Stimulated activated CD8-positive, alpha-beta memory T cell treated with anti-CD3 and anti-CD28 coated beads, Interleukin-4, amount 100 ng/mL, for 48 hours (primary cell): ENCODE measurements around the gene EGFR.

Experiments used
- DNase-seq: peaks from one replicate; pipeline ENCODE4 v3.0.0-alpha.2; 2020

Gene EGFR

DNA sequence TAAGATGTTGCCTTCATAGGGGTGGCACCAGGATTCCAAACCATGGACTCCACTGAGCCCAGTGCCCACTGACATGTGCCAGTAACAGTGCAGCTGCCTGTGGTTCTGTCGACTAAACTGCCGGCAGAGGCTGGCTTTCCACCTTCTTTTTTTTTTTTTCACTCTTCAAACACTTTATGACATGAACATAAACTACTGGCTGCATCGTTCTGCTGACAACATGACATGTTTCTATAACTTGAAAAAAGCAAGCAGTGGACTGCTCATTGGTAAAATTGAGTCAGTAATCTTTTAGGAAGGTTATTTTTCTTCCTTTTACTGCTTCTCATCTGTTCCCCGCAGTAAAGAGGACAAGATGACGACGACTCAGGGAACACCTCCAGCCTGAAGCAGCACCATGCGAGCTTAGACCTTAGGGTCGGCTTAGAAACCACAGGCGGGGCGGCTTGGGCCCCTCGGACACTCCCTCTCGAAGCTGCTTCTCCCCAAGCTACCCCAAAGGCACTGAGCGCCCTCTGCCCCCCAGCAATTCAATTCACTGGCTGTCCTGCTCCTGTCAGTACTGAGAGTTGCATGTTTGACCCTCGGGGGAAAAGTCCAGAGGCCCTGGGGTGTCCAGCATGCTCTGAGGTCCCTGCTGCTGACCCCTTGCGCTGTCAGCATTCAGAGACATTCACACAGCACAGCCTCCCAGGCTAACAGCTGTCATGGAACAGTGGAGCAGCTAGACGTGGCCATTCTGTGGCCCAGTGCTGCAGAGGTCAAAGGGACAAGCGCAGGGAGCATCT is 112.5 kb downstream of the EGFR start:
- DNase-seq = no peak

DNA sequence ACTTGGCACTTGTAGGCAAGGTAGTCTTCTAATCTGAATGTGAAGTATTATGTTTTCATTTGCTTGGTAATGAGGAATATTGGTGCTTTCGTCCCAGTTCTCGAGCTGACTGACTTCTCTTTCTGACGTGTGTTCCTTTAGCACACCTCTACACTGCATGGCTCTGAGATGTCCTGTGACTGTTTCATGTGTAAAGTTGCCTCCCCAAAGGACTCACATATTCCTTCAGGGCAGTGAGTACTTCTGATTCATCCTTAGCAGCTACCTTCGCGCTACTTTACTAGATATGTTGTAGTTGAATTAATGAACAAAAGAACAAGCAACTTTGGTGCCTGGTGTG is 113.7 kb downstream of the EGFR start:
- DNase-seq = no peak

DNA sequence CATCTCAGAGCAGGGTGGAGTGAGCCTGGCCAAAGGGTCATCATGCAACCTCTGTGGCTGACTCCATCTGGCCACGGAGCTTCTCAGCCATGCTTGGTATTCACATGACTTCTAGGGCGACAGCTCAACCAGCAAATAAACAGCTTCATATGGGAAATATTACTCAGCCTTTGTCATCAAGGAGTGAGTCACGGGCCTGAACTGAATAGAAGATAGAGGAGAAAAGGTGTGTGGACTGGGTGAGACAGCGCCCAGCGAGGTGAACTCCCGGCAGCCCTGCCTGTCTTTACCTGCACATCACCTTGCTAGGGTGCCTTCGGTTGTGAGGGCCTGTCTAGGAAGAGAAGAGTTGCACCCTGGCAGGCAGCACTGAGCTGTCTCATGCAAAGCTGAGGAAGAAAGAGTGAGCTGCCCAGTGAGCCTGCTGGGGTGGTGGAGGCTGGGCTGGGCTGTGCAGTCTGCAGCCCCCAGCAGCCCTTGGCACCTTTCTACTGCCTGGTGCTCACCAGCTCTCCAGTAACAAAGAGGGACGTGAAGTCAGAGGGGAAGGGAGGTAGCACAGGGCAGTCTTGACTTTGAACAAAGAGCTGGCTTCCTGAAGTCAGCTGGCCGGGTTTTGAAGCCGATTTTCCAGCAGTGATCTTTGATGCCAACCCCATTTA is 114.2 kb downstream of the EGFR start:
- DNase-seq = peak; percentile 30

DNA sequence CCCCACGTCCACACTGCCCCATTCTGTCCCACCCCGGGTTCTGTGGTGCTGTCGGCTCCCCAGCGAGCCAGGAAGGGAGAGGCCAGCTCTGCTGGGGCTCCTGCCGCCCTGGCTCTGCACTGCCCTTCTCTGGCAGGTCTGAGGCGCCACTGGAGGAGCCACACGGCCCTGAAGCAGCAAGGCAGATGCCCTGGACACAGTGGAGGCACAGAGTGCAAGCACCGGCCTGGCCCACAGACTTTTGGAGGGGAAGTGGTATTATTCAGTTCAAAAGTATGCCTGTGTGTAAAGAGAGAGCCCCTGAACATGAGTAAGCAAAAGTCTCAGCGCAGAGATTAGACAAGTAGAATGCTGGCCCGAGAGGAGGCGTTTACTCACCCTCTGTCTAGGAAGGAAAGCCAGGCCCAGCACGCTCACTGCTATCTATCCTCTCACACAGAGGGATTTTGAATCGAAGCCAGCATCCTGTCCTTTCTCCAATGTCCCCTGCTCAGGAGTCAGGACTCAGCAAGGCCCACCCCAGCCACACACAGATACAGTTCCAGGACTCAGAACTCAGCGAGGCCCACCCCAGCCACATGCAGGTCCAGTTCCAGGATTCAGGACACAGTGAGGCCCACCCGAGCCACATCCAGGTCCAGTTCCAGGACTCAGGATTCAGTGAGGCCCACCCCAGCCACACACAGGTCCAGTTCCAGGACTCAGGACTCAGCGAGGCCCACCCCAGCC is 115.0 kb downstream of the EGFR start:
- DNase-seq = no peak

DNA sequence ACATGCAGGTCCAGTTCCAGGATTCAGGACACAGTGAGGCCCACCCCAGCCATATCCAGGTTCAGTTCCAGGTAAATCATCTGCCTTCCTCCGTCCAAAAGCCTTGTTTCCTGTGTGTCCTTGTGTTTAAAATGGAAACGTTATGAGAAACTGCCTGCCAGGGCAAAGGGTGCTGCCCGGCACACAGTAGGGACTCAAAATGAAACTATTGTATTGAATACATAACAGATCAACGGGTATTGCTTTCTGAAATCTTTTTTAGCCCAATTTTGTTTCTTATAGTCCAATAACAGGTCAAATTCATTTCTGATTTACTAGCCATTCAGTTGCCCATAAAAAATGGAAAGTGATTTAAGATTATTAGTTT is 115.5 kb downstream of the EGFR start:
- DNase-seq = no peak

DNA sequence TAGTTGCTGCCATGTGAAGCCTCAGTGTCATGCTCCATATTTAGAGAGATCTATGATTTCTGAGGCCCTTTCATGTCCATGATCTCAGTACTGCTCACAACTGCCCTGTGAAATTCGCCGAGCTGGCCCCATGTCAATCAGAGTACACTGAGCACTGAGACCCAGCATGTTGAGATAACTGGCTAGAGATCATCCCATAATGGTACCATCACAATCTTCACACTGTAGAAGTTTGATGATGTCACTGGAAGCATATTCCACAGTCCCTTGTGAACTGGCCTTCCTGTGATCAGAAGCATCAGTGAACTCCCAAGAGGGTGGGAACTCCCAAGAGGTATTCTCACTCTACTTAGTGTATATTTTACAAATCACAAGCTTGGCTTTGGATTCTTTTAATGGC is 116.0 kb downstream of the EGFR start:
- no peak for DNase-seq

DNA sequence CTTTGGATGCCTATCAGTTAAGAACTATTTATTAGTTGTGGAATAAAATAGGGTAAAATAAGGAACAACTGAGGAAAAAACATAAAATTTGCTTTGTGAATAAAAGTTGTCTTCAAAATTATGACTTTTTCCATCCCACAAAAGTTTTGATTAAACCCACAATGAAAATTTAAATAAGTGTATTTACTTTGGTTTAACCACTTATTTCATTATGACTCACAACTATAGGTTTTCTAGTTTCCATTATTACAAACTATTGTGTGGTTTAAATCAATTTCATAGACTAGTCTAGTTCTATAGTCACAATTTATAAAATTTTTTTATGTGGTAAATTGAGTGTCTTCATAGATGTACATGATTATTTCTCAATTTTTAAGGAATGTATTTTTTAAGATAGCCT is 116.6 kb downstream of the EGFR start:
- no peak for DNase-seq

DNA sequence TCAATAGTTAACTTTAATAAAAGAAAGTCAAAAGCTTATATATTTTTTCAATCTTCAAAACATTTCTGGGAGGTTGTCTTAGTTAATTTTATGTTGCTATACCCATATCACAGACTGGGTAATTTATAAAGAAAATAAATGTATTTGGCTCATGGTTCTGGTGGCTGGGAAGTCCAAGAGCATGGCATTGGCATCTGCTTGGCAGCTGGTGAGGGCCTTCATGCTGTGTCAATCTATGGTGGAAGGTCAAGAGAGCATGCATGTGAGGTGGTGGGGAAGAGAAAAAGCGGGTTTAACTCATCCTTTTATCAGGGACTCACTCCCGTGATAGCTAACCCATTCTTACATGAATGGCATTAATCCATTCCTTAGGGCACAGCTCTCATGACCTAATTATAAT is 119.8 kb downstream of the EGFR start:
- DNase-seq = no peak

DNA sequence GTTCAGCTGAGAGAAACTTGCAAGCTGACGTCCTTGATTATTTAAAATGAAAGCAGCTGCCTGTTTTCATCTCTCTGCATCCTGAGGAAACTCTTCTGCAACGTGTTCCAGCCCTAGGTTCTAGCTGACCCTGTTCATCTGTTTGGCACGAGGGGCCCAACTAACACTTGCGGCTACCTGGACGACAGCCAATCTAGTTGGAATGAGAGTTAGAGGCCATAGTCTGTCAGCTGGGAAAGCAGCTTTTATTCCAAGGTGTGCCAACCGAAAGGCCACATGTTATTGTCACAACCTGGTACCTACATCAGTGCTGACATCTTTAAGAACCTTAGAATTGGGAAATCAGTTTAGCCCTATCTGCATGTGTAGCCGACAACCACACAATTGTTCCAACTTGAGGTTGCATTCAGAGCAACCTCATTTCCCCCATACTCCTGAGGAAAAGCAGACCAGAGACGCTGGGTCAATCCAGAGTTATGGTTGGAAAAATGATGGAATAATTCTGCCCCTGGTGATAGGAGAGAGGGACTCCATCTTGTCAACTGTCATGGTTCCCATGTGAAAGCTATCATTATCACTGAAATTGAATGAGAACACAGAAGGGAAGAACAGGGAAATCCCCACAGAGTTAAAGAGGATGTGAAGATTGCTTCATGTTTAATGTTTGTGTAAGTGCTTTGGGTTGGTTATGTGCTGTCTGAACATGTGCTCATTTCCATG is 121.6 kb downstream of the EGFR start:
- DNase-seq = no peak

DNA sequence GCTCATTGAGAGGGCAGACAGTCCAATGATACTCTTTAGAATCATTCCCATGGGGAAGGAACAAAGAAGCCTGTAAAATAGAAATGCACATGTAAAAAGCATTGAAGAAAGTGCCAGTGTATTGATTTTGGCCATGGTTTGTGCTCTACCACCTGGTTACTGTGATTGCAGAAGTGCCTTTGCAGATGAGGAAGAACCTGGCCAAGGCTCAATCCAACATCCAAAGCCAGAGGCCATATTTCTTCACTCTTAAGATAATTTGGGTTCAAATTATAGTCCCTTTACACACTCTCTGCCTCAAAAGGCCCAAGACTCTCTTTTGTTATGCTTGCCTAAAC is 122.1 kb downstream of the EGFR start:
- no peak for DNase-seq

DNA sequence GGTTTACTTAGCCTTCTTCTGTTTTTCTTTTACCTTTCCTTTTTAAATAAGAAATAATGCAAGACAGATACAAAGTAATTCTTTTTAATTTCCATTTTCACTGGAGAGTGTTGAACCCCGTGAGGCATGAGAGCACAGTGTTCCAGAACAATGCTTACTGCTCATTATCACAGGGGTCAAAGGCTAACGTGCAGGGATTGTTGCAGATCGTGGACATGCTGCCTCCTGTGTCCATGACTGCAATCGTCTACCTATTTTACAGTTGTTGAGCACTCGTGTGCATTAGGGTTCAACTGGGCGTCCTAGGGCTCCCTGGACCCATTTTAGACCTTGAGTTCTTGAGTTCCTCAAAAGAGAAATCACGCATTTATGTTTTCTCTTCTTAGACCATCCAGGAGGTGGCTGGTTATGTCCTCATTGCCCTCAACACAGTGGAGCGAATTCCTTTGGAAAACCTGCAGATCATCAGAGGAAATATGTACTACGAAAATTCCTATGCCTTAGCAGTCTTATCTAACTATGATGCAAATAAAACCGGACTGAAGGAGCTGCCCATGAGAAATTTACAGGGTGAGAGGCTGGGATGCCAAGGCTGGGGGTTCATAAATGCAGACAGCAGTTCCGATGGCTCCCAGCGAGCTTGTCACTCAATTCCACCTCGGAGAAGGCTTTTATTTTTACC is 124.2 kb downstream of the EGFR start:
- DNase-seq = no peak

DNA sequence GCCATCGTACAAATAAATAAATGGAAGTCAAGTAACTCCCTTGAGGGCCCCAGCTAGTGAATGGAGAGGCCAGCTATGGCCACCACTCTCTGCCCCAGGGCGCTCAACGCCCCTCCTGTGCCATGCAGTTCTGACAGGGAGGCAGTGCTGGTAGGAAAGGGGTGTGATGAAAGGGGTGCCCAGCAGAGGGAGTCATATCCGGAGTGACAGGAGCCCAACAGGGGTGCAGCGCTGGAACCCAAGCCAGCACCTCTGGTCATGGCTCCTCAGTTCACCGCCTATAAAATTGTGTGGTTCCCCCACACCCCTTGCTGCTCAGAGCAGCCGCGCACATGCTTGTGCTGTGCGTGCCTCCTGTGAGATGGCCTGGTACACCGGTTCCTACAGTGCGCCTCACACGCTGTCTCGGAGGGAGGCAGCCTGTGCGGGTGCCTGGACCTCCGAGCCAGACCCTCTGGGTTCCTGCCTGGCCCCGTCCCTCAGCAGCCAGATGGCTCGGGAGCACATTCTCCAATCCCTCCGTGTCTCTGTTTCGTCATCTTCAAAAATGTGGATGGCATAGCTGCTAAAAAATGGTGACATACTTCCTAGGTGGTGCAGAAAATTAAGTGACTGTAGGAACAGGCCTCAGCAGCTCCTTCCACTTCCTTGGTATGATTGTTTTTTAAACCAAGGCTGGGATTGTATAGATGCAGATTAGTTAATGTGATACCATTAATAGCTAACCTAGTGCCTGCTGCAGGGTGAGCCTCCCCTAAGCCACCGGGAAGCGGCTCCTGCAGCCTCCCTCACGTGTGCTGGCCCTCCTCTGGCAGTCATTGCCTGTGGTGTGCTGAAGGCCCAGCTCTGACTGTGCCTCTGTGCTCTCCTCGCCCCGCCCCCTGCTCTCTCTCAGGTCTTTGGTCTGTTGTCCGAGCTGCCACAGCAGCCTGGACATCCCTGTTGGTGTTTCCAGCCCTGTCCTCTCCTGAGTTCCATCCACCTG is 125.8 kb downstream of the EGFR start:
- no peak for DNase-seq

DNA sequence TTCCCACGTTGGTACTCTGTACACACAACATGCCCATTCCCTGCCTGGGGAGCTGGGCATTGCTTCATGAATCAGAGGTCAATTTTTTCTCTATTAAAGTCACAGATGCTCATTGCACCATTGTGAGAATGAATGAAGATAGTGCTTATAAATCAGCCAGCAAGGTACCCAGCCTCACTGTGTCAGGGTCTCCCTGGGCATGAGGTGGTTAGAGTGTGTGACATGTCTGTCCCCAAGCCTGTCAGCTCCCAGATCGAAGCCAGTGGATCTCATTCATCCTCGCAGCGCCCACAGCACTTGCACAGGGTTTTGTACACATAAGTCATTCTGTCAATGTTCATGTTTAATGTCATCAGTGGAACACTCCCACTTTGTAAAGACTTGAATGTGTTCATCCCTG is 126.8 kb downstream of the EGFR start:
- DNase-seq = no peak

DNA sequence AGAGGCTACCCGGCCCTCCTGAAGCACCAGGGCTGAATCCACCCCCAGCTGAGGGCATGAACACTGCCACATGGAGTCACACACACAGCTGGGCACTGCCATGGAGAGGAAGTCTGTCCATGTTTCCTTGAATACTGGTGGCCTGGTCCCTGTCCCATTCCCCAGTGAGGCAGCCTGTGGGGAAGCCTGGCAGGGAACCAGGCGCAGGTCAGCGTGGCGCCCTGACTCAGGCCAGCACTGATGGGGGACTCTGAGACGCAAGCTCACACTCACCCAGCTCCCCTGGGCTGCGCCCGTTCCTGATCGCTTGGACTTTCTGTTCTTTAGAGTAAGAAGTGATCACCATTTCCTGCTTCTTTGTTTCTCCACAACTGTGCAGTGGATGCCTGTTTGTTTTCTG is 128.3 kb downstream of the EGFR start:
- no peak for DNase-seq

DNA sequence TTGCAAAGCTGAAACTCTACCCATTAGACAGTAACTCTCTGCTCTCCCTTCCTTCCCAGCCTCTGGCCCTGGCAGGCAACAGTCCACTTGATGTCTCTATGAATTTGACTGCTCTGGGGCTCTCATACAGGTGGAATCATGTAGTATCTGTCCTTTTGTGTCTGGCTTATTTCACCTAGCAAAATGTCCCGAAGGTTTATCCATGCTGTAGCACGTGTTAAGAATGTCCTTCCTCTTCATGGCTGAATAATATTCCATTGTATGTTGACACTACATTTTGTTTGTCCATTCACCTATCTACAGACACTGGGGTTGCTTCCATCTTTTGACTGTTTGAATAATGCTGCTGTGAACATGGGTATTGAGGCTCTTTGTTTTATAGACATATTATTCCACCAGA is 128.9 kb downstream of the EGFR start:
- DNase-seq = no peak

DNA sequence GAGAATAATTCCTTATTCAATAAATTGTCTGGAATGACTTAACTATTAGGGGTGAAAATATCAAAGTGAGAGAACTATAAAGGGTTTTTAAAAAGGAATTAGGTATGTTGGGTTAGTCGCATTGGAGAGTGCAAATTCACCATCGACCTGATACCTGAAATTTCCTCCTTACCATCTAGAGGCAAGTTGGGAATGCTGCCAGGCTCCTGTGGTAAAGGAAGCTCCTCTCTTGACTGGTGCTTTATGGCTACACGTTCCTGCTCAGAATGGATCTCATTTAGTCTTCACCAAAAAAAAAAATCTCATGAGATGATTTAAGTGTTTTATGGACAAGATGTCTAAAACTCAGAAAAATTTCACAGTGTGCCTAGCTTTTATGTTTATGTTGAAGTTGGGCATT is 129.8 kb downstream of the EGFR start:
- no peak for DNase-seq

DNA sequence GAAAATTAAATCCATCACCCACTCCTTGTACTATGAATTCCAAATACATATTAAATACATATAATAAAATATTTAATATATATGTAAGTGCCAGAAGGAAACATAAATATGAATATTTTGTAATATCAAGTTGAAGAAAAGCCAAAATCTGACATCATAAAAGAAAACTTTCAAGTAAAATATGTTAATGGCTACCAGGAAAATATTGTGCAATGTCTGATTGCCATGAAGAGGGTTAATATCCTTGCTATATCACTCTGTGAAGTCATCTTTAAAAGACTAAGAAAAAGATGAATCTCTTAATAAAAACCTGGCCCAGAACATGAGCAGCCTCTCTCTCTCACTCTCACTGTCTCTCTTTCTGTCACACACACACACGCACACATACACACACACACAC is 130.2 kb downstream of the EGFR start:
- no peak for DNase-seq

DNA sequence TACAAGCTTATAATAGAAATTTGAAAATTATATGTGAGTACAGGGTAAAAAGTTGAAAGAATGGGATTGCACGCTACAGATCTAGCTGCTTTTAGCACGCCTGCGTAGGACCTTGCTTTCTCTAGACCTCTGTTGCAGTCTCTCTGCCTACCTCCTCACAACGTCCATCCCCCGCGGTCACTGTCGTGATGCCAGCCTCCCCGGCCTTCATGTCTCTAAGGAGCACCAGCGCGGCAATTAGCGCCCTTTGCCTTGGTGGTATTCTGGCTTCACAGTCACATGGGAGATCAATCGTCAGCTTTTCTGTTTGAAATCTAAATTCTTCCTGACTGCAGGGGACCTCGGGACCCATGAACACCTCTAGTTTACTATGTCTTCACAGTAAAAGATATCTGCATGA is 131.3 kb downstream of the EGFR start:
- DNase-seq = no peak

DNA sequence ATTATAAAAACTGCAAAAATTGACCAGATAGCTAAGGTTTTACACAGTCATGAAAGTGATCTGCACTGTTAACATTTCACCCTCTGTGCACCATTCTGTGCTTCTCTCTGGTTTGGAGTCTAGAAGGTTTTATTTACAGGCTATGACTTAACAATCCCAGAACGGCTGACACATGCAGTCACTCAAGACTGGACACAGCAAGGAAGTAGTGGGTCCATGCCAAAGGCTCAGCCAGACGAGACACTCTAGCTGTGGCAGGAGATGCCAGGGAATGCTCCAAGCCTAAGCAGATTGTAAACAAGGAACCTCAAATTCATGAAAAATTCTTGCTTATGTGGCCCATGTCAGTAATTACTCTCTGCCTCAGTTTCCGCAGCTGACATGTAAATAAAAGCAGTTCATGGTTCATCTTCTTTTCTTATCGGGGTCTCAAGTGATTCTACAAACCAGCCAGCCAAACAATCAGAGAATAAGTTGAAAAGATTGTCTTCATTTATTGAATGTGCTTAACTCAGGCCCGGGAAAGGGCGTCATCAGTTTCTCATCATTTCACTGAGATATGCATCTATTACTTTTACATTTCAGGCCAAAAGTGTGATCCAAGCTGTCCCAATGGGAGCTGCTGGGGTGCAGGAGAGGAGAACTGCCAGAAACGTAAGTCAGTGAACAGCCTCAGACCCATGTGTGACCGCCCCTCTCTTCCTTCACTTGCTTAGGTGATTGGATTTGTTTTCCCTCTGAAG is 132.1 kb downstream of the EGFR start:
- no peak for DNase-seq

DNA sequence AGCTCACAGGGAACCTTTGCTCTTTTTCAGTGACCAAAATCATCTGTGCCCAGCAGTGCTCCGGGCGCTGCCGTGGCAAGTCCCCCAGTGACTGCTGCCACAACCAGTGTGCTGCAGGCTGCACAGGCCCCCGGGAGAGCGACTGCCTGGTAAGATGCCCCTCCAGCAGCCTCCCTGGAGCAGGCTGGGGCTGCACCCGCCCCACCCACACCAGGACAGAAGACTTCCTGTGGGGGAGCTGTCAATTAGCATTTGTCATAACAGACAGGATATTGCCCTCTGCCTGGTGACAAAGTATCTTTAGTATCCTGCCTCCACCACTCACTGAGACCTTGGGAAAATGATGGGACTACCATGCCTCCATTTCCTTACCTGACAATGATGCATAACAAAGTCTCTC is 133.7 kb downstream of the EGFR start:
- DNase-seq = no peak

DNA sequence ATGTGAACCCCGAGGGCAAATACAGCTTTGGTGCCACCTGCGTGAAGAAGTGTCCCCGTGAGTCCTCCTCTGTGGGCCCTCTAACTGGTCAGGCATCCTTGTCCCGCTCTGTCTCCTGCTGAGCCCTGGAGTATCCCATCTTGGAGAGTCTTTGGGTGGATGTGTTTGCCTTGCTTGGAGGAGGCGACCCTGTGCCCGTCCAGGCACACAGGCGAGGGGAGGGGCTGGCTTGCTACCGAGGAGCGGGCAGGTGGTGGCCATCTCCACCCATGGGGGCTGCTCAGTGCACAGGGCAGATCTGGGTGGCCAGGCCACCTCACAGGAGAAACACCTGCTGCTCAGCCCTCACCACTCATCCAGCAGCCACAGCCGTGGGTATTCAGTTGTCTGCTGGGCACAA is 135.3 kb downstream of the EGFR start:
- no peak for DNase-seq
